ENCODE results near the gene RRM1.
A peak's percentile ranks its signal among the peaks of the same experiment; 100 is the strongest.

The RRM1 gene

DNA sequence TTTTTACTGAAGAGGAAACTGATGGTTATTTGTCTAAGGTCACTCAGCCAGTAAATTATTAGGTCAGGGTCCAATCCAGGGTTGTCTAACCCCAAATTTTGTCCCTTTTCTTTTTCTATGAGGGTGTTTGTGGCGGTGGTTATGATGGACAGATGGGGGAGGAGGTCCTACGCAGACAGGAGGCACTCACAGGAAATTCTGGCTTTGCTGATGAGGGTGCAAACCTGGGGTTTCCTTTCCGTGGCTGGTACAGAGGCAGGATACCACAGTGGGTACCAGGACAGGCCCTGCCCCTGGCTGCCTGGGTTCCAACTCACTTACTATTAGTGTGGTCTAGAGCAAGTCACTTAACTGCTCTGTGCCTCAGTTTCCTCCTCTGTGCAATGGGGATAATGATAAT is 91.0 kb downstream of the RRM1 start:
- TF ChIP-seq TCF12 (IDR thresholded peaks at IDR 0.05; ENCODE audit: low read depth) (no peak), RAD21 (IDR thresholded peaks at IDR 0.05; ENCODE audit: low read depth) (no peak), CEBPB (IDR thresholded peaks at IDR 0.05) (no peak), REST (IDR thresholded peaks at IDR 0.05; ENCODE audit: low read depth) (no peak), EP300 (IDR thresholded peaks at IDR 0.05; ENCODE audit: borderline replicate concordance) (no peak), TAF1 (IDR thresholded peaks at IDR 0.05; ENCODE audit: low read depth) (no peak), EGR1 (IDR thresholded peaks at IDR 0.05) (no peak), YY1 (IDR thresholded peaks at IDR 0.05; ENCODE audit: low read depth) (no peak), TEAD4 (IDR thresholded peaks at IDR 0.05) (no peak), ZBTB7A (IDR thresholded peaks at IDR 0.05; ENCODE audit: low read depth) (no peak), NFIC (IDR thresholded peaks at IDR 0.05) (no peak), FOXM1 (IDR thresholded peaks at IDR 0.05; ENCODE audit: borderline replicate concordance, low read depth) (no peak), MAX (IDR thresholded peaks at IDR 0.05) (no peak)
- TF ChIP-seq, protein P1, sequence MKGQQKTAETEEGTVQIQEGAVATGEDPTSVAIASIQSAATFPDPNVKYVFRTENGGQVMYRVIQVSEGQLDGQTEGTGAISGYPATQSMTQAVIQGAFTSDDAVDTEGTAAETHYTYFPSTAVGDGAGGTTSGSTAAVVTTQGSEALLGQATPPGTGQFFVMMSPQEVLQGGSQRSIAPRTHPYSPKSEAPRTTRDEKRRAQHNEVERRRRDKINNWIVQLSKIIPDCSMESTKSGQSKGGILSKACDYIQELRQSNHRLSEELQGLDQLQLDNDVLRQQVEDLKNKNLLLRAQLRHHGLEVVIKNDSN (IDR thresholded peaks at IDR 0.05): no peak

DNA sequence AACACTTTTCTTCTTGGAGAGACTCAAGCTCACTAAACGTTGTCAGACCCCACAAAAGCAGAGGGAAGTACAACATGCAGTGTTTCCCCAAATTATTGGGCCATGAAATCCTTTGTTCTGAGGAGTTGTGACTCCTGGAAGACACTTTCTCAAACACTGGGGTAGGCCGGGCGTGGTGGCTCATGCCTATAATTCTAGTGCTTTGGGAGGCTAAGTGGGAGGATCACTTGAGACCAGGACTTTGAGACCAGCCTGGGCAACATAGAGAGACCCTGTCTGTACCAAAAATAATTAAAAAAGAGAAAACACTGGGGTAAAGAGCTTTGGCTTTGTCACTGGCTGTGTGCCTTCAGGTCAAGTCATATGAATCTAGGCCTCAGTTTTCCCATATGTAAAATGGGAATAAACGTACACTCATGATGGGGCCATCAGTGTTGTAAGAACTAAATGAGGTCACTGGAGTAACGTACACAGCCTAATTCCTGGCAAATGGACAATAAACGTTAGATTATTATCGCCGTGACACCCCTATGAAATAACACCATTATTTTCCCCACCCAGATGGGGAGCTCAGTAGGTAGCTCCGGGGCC is 92.0 kb downstream of the RRM1 start:
- TF ChIP-seq MAX (IDR thresholded peaks at IDR 0.05) (no peak), ZBTB7A (IDR thresholded peaks at IDR 0.05; ENCODE audit: low read depth) (no peak), NFIC (IDR thresholded peaks at IDR 0.05) (no peak), TCF12 (IDR thresholded peaks at IDR 0.05; ENCODE audit: low read depth) (no peak), FOXM1 (IDR thresholded peaks at IDR 0.05; ENCODE audit: borderline replicate concordance, low read depth) (no peak), CREB1 (IDR thresholded peaks at IDR 0.05; ENCODE audit: low read depth) (no peak), TAF1 (IDR thresholded peaks at IDR 0.05; ENCODE audit: low read depth) (no peak), CEBPB (IDR thresholded peaks at IDR 0.05) (no peak), RAD21 (IDR thresholded peaks at IDR 0.05; ENCODE audit: low read depth) (no peak)
- TF ChIP-seq, protein P1 (IDR thresholded peaks at IDR 0.05): no peak

GRCh38 chr11:4187055-4187988 is 92.7 kb downstream of the RRM1 start:
- TF ChIP-seq, protein P1 (IDR thresholded peaks at IDR 0.05): no peak
- TF ChIP-seq TAF1 (IDR thresholded peaks at IDR 0.05; ENCODE audit: low read depth) (no peak), CREB1 (IDR thresholded peaks at IDR 0.05; ENCODE audit: low read depth) (no peak), YY1 (IDR thresholded peaks at IDR 0.05; ENCODE audit: low read depth) (0 out of 2 replicates have a peak, but pooled peaks have one; percentile 43), NFIC (IDR thresholded peaks at IDR 0.05) (0 out of 2 replicates have a peak, but pooled peaks have one; percentile 13), FOXM1 (IDR thresholded peaks at IDR 0.05; ENCODE audit: borderline replicate concordance, low read depth) (no peak), TCF12 (IDR thresholded peaks at IDR 0.05; ENCODE audit: low read depth) (no peak), TEAD4 (IDR thresholded peaks at IDR 0.05) (no peak), REST (IDR thresholded peaks at IDR 0.05; ENCODE audit: low read depth) (no peak), MAX (IDR thresholded peaks at IDR 0.05) (peak; percentile 80), RAD21 (IDR thresholded peaks at IDR 0.05; ENCODE audit: low read depth) (peak; percentile 86), ZBTB7A (IDR thresholded peaks at IDR 0.05; ENCODE audit: low read depth) (no peak; the same call in 1 of the 2 replicates), EGR1 (IDR thresholded peaks at IDR 0.05) (no peak), EP300 (IDR thresholded peaks at IDR 0.05; ENCODE audit: borderline replicate concordance) (no peak), CEBPB (IDR thresholded peaks at IDR 0.05) (no peak)
